GM19239 (cell line): Measurements from ENCODE around the gene ZNF519.
A peak's percentile ranks its signal among the peaks of the same experiment; 100 is the strongest.
"Not testable (repeated sequence)": the region's sequence is repeated elsewhere in the genome, so short reads cannot be mapped to it uniquely, and the experiment has no call there.

Experiments used
- DNase-seq: peaks from one replicate; pipeline ENCODE4 v3.0.0; 2011; ENCODE audit warnings: low spot score; ENCODE audit not compliant: insufficient read length
- FAIRE-seq: peaks from 2 replicates; lab custom pipeline; 2011; peaks lifted over from hg19 to GRCh38; lab: Jason Lieb, UNC

Gene ZNF519

DNA sequence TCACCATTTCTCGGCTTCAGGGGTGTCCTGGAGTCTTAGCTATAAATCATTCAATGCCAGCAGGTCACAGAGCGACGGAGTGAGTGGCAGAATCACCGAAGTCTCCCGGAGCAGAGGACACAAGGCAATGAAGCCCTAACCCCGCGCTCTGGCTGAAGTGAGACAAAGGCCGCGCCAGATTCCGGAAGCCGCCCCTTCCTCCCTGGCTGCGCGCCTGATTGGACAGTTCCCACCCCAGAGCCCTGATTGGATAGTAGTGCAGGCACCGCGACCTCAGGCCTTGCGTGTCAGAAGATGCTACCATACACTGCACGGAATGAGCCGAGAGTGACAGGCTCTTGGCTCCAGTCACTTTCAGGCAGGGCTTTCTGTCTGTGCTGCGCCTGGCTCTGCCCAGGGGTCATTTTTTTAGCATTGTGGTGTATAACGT is at the start of gene ZNF519:
Gene ZNF519 (minus strand): TSS at position 165 of the 430 bp plus-strand sequence. CDS start 158 bp downstream, at position 7.
- DNase-seq (peak; percentile 54), FAIRE-seq (peak; percentile 98)

DNA sequence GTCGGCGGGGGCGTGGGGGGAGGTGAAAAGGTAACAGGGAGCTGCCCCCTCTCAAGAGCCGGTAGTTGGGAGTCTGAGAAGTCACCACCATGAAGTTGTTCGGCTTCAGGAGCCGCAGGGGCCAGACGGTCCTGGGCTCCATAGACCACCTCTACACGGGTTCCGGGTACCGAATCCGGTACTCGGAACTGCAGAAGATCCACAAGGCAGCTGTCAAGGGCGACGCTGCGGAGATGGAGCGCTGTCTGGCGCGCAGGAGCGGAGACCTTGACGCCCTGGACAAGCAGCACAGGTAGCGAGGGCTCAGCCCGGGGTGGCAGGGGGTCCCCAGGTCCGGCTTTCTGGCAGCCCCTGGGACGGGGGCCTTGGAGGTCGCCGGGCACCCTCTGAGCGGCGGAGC is 47.1 kb upstream of the ZNF519 start:
- DNase-seq (no peak), FAIRE-seq (no peak)

- FAIRE-seq = not testable (repeated sequence)
- peak; percentile 29 for DNase-seq
Observed at GRCh38 chr18:14178321-14179196, 46.3 kb upstream of the ZNF519 start.

GRCh38 chr18:14177540-14178320 is 45.5 kb upstream of the ZNF519 start:
- FAIRE-seq, DNase-seq: not testable (repeated sequence)

GRCh38 chr18:14175404-14175803 is 43.2 kb upstream of the ZNF519 start:
- FAIRE-seq, DNase-seq: not testable (repeated sequence)

- DNase-seq = no peak
- FAIRE-seq = no peak
Observed at GRCh38 chr18:14174706-14175085, 42.5 kb upstream of the ZNF519 start.

GRCh38 chr18:14174002-14174705 is 41.9 kb upstream of the ZNF519 start:
- DNase-seq, FAIRE-seq: not testable (repeated sequence)

GRCh38 chr18:14173116-14173951 is 41.1 kb upstream of the ZNF519 start:
- DNase-seq, FAIRE-seq: not testable (repeated sequence)

GRCh38 chr18:14172142-14173115 is 40.2 kb upstream of the ZNF519 start:
- not testable (repeated sequence) for DNase-seq, FAIRE-seq

GRCh38 chr18:14171301-14172141 is 39.3 kb upstream of the ZNF519 start:
- not testable (repeated sequence) for FAIRE-seq, DNase-seq

DNA sequence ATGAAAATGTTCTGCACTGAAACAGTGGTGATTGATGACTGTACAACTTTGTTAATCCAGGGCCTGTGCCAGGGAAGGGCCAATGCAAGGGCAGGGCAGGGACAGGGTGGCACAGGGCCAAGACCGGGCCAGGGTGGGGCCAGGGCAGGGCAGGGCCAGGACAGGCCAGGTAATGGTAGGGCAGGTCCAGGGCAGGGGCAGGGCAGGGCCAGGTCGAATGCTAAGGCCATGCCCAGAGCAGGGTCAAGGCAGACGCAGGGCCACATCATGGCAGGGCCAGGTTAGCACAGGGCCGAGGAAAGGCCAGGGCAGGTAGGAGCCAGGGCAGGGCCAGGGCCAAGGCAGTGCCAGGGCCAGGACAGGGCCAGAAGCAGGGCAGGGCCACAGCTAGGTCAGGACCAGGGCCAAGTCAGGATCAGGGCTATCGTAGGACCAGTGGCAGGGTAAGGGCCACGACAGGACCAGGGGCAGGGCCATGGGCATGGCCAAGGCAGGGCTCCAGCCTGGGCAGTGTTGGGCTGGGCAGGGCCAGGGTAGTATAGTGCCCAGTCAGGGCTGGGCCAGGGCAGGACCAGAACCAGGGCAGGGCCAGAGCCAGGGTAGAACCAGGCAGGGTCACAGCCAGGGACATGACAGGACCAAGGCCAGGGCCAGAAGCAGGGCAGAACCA is 38.3 kb upstream of the ZNF519 start:
- FAIRE-seq, DNase-seq: not testable (repeated sequence)

DNA sequence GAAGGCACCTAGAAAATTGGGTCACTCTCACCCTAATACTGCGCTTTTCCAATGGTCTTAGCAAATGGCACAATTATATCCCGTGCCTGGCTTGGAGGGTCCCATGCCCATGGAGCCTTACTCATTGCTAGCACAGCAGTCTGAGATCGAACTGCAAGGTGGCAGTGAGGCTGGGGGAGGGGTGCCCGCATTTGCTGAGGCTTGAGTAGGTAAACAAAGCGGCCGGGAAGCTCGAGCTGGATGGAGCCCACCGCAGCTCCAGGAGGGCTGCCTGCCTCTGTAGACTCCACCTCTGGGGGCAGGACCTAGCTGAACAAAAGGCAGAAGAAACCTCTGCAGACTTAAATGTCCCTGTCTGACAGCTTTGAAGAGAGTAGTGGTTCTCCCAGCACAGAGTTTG is 30.7 kb upstream of the ZNF519 start:
- not testable (repeated sequence) for DNase-seq, FAIRE-seq

DNA sequence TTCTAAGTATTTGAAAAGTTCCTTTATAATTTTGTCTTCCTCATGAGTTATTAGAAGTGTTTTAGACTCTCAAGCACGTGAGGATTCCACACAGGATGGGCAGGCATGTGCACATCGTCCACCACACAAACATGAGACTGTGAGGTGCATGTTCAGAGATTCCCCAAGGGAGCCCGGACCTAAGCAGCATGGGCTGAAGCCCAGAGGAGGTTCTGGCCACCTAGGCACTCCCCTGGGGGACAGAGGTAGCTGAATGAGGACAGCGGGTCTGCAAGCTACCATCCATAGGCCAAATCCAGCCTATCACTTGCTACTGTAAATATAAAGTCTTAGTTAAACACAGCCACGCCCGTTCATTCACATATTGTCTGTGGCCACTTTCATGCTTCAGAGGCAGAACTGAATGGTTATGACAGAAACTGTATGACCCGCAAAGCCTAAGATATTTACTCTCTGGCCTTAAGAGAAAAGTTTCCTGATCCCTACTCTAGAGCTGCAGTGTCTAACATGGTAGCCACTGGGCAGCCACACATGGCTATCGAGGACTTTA is 19.4 kb upstream of the ZNF519 start:
- FAIRE-seq, DNase-seq: not testable (repeated sequence)

DNA sequence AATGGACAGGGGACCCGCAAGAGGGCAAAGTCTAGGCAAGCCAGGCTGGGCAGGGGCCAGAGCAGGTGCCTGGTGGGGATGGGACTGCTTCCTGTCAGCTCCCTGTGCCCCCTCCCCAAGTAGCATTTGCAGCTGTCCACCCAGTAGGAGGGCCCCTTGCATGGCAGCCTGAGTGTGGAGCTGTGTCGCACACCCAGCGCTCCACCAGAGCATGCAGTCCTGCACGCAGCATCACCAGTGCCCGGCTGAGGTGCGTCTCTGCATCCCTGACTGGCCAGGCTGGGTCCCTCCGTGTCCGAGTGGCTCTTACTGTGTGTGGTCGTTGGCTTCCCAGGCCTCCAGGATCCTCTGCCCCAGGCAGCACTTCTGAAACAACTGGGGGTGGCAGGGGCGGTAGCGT is 18.5 kb upstream of the ZNF519 start:
- FAIRE-seq = not testable (repeated sequence)

GRCh38 chr18:14149916-14150420 is 17.7 kb upstream of the ZNF519 start:
- not testable (repeated sequence) for FAIRE-seq

More for the DNA sequence above, 18.5 kb upstream of the ZNF519 start:
- DNase-seq = not testable (repeated sequence)

More at GRCh38 chr18:14149916-14150420, 17.7 kb upstream of the ZNF519 start:
- DNase-seq = not testable (repeated sequence)
